Measurements from ENCODE around the gene SNX22. TPM values are rescaled to one million over a fixed set of nuclear protein-coding genes. Genes with fewer than 3 reads are reported as not detected.

The SNX22 gene
- polyA plus RNA-seq, 2 of the 4 experiments (the other 2 are of a cell fraction) = 0.22 to 1.1 TPM

- Histone ChIP-seq H3K4me1 (no peaks in the 10 kb centered on the region), H3K9me3 (no peaks in the 10 kb centered on the region), H3K4me2 (no peak overlapping the region), H3K4me3 (no peak overlapping the region), H3K27ac (no peak overlapping the region)
- CTCF ChIA-PET = interaction anchor here (0.9 to 7.0 kb wide), 4 partner anchors 8 to 393 kb away, joined by 4 to 65 read pairs (median 6); partner anchors contain the start of gene SNX22
- DNase-seq (ENCODE audit: low read depth in 1 of 2, low spot score in 1 of 2) = no peak
- TF ChIP-seq ZSCAN20 (CRISPR knock-in tag; IDR thresholded peaks at IDR 0.05) (no peak), RAD21 (conservative IDR thresholded peaks at IDR 0.05 in 1 of 2, IDR thresholded peaks at IDR 0.05 in 1 of 2) (no peak), GATA3 (IDR thresholded peaks at IDR 0.05; ENCODE audit: borderline replicate concordance) (no peak), JUN (IDR thresholded peaks at IDR 0.05) (no peak), KDM5A (IDR thresholded peaks at IDR 0.05) (no peak), CEBPB (IDR thresholded peaks at IDR 0.05) (no peak), ZFP36 (IDR thresholded peaks at IDR 0.05; ENCODE audit: borderline replicate concordance, partially characterized antibody) (no peak), MAFK (IDR thresholded peaks at IDR 0.05; ENCODE audit: partially characterized antibody) (no peak), MAZ (IDR thresholded peaks at IDR 0.05; ENCODE audit: borderline replicate concordance, low read depth, low read length) (no peak), ESRRA (IDR thresholded peaks at IDR 0.05; ENCODE audit: borderline replicate concordance, low read length) (no peak), JUNB (IDR thresholded peaks at IDR 0.05) (no peak), EP300 (IDR thresholded peaks at IDR 0.05) (no peak), FOSL2 (IDR thresholded peaks at IDR 0.05) (no peak), FOSL2 (CRISPR knock-in tag; IDR thresholded peaks at IDR 0.05) (no peak), MAX (IDR thresholded peaks at IDR 0.05) (no peak), SMC3 (IDR thresholded peaks at IDR 0.05) (no peak), CHD2 (IDR thresholded peaks at IDR 0.05; ENCODE audit: low read length, partially characterized antibody) (no peak), ZNF302 (CRISPR knock-in tag; IDR thresholded peaks at IDR 0.05) (no peak)
- peak in 1 of 2 experiments; percentile 16; a peak in 1 of 6 replicates for ATAC-seq
- FAIRE-seq = no peak
- POLR2A ChIA-PET = interaction anchor here (2.4 kb wide), 1 partner anchor 9 kb away, joined by 9 read pairs; no protein-coding TSS in a partner anchor
- 90% methylated on average over 12 of the region's 14 CpGs for WGBS (ENCODE audit: missing lambda C conversion rate)
Observed at GRCh38 chr15:64144565-64145281, 6.8 kb upstream of the SNX22 start.

DNA sequence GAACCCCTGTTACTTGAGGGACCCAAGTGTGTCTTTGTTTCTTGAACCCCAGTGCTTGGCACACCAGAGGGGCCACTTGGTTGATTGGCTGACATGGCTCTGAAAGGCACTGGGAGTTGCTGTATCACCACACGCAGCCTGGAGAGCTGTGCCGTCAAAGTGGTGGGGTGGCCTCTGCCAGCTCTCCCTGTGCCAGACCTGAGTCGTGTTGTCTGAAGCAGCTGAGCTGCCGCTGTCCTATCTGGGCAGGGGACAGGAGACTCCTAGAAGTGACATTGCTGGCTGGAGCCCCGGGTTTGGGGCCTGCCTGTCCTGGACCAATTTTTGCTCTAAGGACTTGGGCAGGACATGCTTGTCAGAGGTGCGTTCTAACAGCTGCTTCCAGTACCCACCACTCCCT is 5.5 kb upstream of the SNX22 start:
- 72% methylated on average over 2 of the region's 6 CpGs for WGBS (ENCODE audit: missing lambda C conversion rate)
- Histone ChIP-seq H3K9me3 (no peaks in the 10 kb centered on the region), H3K27ac (no peak overlapping the region), H3K4me2 (no peak overlapping the region), H3K4me1 (no peaks in the 10 kb centered on the region), H3K4me3 (no peak overlapping the region)
- TF ChIP-seq HOXB13 (CRISPR knock-in tag; IDR thresholded peaks at IDR 0.05; ENCODE audit: low read depth) (no peak), SREBF2 (IDR thresholded peaks at IDR 0.05) (no peak), EHF (CRISPR knock-in tag; IDR thresholded peaks at IDR 0.05) (no peak)
- DNase-seq (ENCODE audit: low read depth in 1 of 2, low spot score in 1 of 2) (no peak), ATAC-seq (no peak), FAIRE-seq (no peak)
- POLR2A ChIA-PET = interaction anchor here (2.4 kb wide), 1 partner anchor 8 kb away, joined by 9 read pairs; no protein-coding TSS in a partner anchor
- CTCF ChIA-PET = interaction anchor here (0.5 to 7.0 kb wide), 7 partner anchors 7 to 611 kb away, joined by 3 to 65 read pairs (median 4); partner anchors contain the start of gene SNX22

- Histone ChIP-seq H3K4me1 (no peaks in the 10 kb centered on the region), H3K9me3 (no peaks in the 10 kb centered on the region), H3K4me3 (no peak overlapping the region), H3K27ac (no peak overlapping the region), H3K4me2 (no peak overlapping the region)
- TF ChIP-seq MYC (IDR thresholded peaks at IDR 0.05; ENCODE audit: borderline replicate concordance, low read length) = no peak
- TF ChIP-seq CTCF (IDR thresholded peaks at IDR 0.05) = no peak
- no peak for TF ChIP-seq ZSCAN20 (CRISPR knock-in tag; IDR thresholded peaks at IDR 0.05)
- TF ChIP-seq ZFP36 (IDR thresholded peaks at IDR 0.05; ENCODE audit: borderline replicate concordance, partially characterized antibody) = no peak
- no peak for TF ChIP-seq KDM1A (IDR thresholded peaks at IDR 0.05; ENCODE audit: low read depth)
- TF ChIP-seq GATA3 (IDR thresholded peaks at IDR 0.05; ENCODE audit: borderline replicate concordance) = no peak
- no peak for TF ChIP-seq EHF (CRISPR knock-in tag; IDR thresholded peaks at IDR 0.05)
- no peak for TF ChIP-seq HMGXB4 (CRISPR knock-in tag; IDR thresholded peaks at IDR 0.05; ENCODE audit: borderline replicate concordance)
- no peak for TF ChIP-seq EP300 (IDR thresholded peaks at IDR 0.05)
- no peak for TF ChIP-seq FOSL2 (IDR thresholded peaks at IDR 0.05)
- TF ChIP-seq FOSL2 (CRISPR knock-in tag; IDR thresholded peaks at IDR 0.05) = no peak
- TF ChIP-seq RARB (CRISPR knock-in tag; IDR thresholded peaks at IDR 0.05) = no peak
- no peak for TF ChIP-seq KDM5A (IDR thresholded peaks at IDR 0.05)
- 90% methylated on average over 3 of the region's 3 CpGs for WGBS (ENCODE audit: missing lambda C conversion rate)
- ATAC-seq (no peak), FAIRE-seq (no peak), DNase-seq (ENCODE audit: low read depth in 1 of 2, low spot score in 1 of 2) (no peak)
- ChIA-PET POLR2A (interaction anchor here (1.4 kb wide), 1 partner anchor 17 kb away, joined by 3 read pairs; the partner anchor contains the start of gene PPIB), CTCF (interaction anchor here (1.1 to 7.0 kb wide), 6 partner anchors 6 to 50 kb away, joined by 3 to 65 read pairs (median 4); partner anchors contain the start of gene SNX22)
Observed at GRCh38 chr15:64146520-64146884, 5.0 kb upstream of the SNX22 start.

All from A549 (cell line).